Posterior vena cava (tissue), 2 donors: ENCODE measurements around the gene RUVBL1. TPM values are rescaled to one million over a fixed set of nuclear protein-coding genes. Genes with fewer than 3 reads are reported as not detected.
A peak's percentile ranks its signal among the peaks of the same experiment; 100 is the strongest.

Experiments used
- DNase-seq: peaks from one replicate; pipeline ENCODE4 v3.0.0-alpha.2; 2020; ENCODE audit warnings: low spot score
- intact Hi-C, 2 donors: fragments of 100-400 bp; cut with DNase I; formaldehyde crosslinking; loops; one replicate each; pipeline versions ENCODE4 v1.14.1 to v1.14.2; 2022 to 2023
- total RNA-seq, 2 donors: library from RNA; stranded (reverse); fragmentation: NEBNext Ultra II Directional; extraction: Animal tissue kit (Norgen Biotek cat#: 25700); gene quantifications; one replicate each; pipeline ENCODE4 v1.2.1, GENCODE V29; 2021
- donor health status: DM: yes; HTN: yes; CAD: no.
- donor health status: DM: yes; HTN: yes; CAD: no.

Gene RUVBL1
- total RNA-seq, 2 donors from 2014 or later: 18.4 to 19.0 TPM

- intact Hi-C loops: no loop called here
- no peak for DNase-seq
Observed at GRCh38 chr3:128073807-128074206, 49.8 kb downstream of the RUVBL1 start.

- intact Hi-C loops: no loop called here
- peak; percentile 76 for DNase-seq
Observed at GRCh38 chr3:128073185-128073725, 50.4 kb downstream of the RUVBL1 start.

DNA sequence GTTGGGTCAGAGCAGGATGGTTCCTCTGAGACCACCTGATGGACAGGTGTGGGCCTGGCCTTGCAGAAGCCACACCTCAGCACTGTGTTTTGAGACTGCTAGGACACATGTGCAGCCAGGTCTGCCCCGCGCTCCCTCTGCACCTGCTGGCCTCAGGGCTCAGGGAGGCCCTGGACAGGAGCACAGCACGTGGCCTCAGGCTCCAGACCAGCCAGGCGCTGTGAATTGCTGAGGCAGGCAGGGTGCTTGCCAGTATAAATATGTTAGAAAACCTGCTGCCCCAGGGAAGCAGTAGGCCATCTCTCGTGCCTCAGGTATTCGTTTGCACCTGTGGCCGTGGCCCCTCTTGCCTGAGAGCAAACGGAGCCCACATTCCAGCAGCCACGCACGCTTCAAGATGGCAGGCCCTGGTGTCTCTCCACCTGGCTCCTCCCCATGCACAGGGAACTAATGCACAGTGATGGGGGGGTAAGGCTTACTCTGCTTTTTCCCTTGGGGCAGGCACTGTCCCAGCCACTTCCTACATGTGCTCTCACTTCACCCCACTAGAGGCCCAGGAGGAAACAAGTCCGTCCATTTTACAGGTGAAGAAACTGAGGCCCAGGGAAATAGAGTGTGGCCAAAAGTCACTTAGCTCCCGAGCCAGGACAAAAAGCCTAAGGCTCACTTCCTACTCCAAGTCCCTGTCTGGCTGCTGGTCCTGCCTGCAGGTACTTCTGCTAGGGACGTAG is 51.0 kb downstream of the RUVBL1 start:
- intact Hi-C loops: no loop called here

DNA sequence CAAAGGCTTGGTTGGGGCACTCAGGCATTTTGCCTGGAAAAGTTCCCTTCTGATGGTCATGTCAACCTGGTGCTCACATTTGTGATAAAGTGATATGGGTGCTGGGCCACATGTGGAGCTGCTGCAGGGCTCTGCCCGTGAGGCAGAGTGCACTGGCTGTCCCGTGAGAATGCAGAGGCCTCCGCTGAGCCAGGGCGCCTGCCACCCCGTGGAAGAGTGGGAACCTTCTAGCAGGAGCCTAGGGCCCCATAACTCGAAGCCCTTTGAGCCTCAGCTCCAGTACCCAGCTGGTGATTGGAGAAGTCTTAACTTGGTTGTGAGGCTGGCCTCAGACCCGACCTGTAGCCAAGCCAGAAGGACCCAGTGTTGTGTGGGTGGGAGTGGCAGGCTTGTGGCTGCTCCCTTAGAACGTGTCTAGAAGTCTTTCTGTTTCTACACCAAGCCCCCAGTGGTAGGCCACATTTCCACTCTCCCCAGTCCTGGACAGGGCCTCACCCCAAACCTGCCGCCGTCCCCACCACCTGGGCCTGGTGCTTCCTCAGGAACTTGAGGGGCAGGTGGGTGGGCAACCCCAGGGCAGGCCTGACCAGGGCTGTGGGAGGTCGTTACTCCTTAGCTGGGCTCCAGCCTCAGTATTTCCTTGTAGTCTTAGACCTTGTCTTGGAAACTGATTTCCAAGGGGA is 51.7 kb downstream of the RUVBL1 start:
- peak; percentile 67 for DNase-seq
- intact Hi-C loops: no loop called here

More for the DNA sequence above, 51.0 kb downstream of the RUVBL1 start:
- peak; percentile 75 for DNase-seq

- no peak for DNase-seq
- intact Hi-C loops: no loop called here
Observed at GRCh38 chr3:128070898-128071591, 52.6 kb downstream of the RUVBL1 start.

- intact Hi-C loops: no loop called here
- no peak for DNase-seq
Observed at GRCh38 chr3:128069271-128069670, 54.3 kb downstream of the RUVBL1 start.

GRCh38 chr3:128068156-128068620 is 55.4 kb downstream of the RUVBL1 start:
- DNase-seq: no peak
- intact Hi-C loops: no loop called here

GRCh38 chr3:128067489-128067888 is 56.1 kb downstream of the RUVBL1 start:
- no peak for DNase-seq
- intact Hi-C loops: no loop called here

GRCh38 chr3:128066676-128067075 is 56.9 kb downstream of the RUVBL1 start:
- intact Hi-C loops: no loop called here
- DNase-seq: no peak

GRCh38 chr3:128066114-128066513 is 57.5 kb downstream of the RUVBL1 start:
- intact Hi-C loops: no loop called here
- no peak for DNase-seq

DNA sequence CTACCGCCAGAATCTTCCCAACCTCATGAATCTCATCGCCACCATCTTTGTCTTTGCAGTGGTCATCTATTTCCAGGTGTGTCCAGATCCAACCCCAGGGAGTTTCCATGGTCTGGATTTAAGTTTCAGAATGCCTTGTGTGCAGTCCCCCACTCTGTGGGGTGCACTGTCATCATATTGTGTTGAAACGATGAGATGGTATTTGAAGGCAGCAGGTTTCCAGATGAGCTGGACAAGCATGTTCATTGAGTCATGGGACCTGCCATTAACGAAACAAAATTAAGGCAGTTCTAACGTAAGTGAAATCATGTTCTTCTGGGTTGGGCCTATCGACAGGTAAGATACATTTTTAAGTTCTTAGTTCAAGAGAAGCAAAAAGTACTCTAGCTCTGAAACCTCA is 58.6 kb downstream of the RUVBL1 start:
- intact Hi-C loops: no loop called here
- no peak for DNase-seq

DNA sequence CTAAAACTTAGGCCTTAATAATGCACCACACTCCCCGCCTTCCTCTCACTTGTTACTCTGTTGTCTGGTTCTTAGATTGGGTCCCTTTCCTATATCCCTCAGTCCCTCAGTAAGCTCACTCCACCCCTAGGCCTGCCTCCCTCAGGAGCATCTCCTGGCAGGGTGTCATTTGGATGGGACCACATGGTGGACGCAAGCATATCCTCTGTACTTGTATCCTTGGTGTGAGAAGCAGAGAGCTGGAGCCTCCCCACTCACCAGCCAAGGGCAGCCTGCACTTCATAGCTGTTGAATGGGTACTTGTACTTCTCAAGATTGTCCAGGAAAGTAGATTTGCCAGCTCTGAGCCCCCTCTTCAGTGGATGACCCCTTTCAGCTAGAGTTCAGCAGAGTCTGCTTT is 59.7 kb downstream of the RUVBL1 start:
- intact Hi-C loops: no loop called here
- DNase-seq: no peak

- DNase-seq: no peak
- intact Hi-C loops: no loop called here
Observed at GRCh38 chr3:128062033-128062745, 61.4 kb downstream of the RUVBL1 start.

- intact Hi-C loops: no loop called here
Observed at GRCh38 chr3:128060473-128061381, 62.9 kb downstream of the RUVBL1 start.

DNA sequence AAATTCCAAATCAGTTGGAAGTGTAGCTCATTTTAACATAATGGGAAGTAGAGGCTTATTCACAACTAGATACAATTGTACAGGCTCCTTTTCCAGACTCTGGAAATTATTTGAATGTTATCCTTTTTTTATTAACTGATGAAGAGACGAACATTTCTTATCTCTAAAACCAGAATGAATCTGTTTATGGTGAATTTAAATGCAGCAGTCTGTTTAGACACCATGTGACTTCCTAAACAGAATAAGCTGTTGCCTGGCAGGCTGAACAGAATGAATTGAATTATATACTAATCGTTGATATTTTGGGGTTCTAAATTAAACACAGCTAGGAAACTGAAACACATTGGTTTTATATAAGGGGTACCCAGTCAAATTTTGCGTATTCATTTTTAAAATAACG is 67.4 kb downstream of the RUVBL1 start:
- no peak for DNase-seq
- intact Hi-C loops: no loop called here

More at GRCh38 chr3:128060473-128061381, 62.9 kb downstream of the RUVBL1 start:
- no peak for DNase-seq

DNA sequence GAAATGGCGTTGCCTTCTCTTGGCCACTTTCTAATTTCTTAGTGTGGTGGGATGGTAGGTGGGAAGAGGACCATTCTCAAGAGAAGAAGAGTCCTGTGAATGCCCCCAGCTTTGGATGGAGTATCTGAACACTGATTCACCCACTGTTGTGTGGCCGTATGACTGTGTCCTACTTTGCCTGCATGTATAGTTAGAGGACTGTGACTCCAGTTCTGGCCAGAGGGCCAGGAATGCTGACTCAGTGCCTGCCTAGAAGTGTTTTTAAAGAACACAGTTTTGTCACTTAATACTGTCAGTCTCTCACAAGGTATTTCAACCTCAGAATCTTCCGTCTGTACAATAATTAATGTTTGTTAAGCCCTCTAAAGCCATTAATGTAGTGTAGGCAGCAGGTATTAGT is 69.2 kb downstream of the RUVBL1 start:
- no peak for DNase-seq
- intact Hi-C loops: no loop called here

DNA sequence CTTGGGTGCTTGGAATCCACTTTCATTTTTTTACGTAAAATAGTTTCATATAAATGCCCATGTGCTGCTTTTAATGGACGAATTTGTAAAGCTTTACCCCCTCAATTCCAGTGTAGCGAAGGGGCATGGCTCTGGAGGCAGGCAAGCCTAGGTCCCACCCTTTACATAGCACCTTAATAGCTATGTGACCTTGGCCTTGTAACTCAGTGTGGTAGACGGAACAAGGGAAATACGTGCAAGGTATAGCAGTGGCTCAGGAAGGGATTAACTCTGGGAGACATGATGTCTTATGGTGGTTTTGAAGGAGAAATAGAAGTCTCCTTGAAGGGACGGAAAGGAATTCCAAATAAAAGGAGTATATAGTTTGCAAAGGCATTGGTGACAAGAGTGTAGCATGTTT is 70.0 kb downstream of the RUVBL1 start:
- intact Hi-C loops: no loop called here
- no peak for DNase-seq

DNA sequence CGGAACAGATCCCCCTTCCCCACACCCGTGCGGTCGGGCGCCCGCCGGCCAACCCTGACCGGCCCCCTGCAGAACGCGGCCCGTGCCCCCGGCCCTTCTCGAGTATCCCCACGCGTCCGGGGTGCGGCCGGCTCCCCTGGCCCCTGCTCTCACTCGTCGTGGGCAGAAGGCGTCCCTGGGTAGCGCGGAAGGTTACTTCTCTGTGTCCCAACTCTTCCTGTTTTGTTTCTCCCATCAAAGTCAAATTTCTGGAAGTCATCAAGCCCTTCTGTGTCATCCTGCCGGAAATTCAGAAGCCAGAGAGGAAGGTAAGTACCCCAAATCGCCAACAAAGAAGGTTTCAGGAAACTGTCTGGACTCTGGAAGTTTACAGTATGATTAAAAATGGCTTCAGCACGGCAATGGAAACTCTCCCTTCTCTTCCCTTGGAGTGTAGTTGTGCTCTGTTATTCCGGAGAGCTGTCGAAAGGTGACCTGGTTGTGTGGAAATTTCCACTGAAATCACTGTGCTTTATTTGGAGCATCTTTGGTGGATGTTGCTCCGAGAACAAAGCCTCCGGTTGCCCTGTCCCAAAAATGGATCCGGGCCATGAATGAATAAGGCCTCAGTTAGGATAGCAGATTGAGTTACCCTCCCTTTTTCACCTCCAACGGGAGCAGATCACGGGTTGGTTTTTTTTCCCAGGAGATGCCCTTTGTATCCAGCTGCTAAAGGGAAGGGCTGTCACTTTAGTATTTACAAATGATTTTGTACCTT is 70.8 kb downstream of the RUVBL1 start:
- intact Hi-C loops: no loop called here
- no peak for DNase-seq
